Measurements from ENCODE around the gene ADAM12. TPM values are rescaled to one million over a fixed set of nuclear protein-coding genes. Genes with fewer than 3 reads are reported as not detected.
"Not testable (repeated sequence)": the region's sequence is repeated elsewhere in the genome, so short reads cannot be mapped to it uniquely, and the experiment has no call there.

The ADAM12 gene
- total and polyA plus RNA-seq, 5 experiments from 2014 or later: 0.49 TPM; not detected in 4

DNA sequence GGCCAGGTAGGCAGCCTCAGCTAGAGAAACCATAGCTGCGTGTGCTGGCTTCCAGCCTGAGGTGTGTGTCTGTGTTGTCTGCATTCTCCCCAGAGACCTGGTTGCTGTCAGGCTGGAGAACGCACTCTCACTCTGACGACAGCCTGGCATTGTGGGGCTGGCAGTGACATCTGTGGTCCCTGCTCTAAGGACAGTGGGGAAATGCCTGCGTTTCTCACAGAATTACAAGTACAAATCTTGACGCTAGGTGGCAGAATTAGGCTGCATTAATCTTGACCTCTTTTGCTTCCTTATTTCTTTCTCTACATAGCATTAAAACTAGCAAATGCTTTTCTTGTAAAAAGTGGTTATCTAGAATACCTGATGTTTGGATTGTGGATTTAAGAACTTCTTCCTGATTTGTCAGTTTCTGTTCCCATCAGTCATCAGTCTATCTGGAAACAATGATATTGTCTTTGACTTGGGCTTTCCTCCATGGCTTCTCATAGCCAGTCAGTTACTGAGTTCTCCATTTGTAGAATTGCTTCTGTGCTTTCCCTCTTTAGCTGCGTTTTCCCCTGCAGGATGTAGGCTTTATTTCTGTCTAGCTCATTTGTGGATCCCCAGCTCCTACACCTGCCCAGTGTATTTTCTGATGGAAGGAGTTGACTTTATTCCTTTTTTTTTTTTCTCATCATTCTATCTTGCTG lies 405.9 kb downstream of the ADAM12 start:
- Mint-ChIP-seq H3K9me3 (no peaks in the 10 kb centered on the region), H3K36me3 (no peaks in the 10 kb centered on the region), H3K4me3 (no peak overlapping the region), H3K27me3 (peaks cover 2 to 29% (median 7%) of the 10 kb centered on the region in 5 donors), H3K4me1 (peaks cover 0 to 2% (median 0%) of the 10 kb centered on the region in 4 donors), H3K27ac (no peak overlapping the region)
- no peak for ATAC-seq
- POLR2A ChIA-PET: no interaction called here
- DNase-seq: peak in 6 of 10 donors; percentile 4 to 28 (median 9)

DNA sequence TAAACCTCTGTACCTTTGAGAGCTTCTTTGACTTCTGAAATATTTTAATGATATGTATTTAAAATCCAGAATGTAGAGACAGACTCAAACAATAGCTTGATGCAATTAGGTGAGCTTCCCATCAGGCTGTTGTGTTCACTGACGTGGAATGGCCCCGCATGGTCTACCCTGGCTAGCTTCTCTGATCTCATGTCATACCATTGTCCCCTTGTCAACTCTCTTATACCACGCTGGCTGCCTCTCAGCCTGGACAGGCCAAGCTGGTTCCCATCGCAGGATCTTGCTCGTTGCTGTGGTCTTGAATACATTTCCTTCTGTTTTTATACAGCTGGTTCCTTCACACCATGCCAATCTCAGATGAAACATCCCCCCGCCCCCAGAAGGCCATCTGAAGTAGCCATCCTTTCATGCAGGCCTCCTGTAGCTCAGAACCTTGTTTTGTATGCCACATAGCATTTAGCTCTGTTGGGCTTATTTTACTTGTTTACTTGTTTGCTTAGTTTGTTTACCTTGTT lies 407.7 kb downstream of the ADAM12 start:
- Mint-ChIP-seq H3K27me3 (peaks cover 3 to 27% (median 11%) of the 10 kb centered on the region in 5 donors), H3K4me1 (peaks cover 0 to 2% (median 0%) of the 10 kb centered on the region in 4 donors), H3K9me3 (no peaks in the 10 kb centered on the region), H3K27ac (peak overlapping the region in 1 of 10 donors; percentile 15), H3K36me3 (no peaks in the 10 kb centered on the region), H3K4me3 (no peak overlapping the region)
- no peak for ATAC-seq
- no peak for DNase-seq
- POLR2A ChIA-PET: no interaction called here

GRCh38 chr10:125979976-125980375 lies 408.3 kb downstream of the ADAM12 start:
- peaks cover 0 to 2% (median 0%) of the 10 kb centered on the region in 4 donors for H3K4me1 Mint-ChIP-seq
- H3K27ac Mint-ChIP-seq: no peak overlapping the region
- DNase-seq (no peak), ATAC-seq (no peak)
- H3K27me3 Mint-ChIP-seq: peaks cover 3 to 30% (median 11%) of the 10 kb centered on the region in 5 donors
- H3K36me3 Mint-ChIP-seq: no peaks in the 10 kb centered on the region
- no peak overlapping the region for H3K4me3 Mint-ChIP-seq
- POLR2A ChIA-PET: no interaction called here
- no peaks in the 10 kb centered on the region for H3K9me3 Mint-ChIP-seq

DNA sequence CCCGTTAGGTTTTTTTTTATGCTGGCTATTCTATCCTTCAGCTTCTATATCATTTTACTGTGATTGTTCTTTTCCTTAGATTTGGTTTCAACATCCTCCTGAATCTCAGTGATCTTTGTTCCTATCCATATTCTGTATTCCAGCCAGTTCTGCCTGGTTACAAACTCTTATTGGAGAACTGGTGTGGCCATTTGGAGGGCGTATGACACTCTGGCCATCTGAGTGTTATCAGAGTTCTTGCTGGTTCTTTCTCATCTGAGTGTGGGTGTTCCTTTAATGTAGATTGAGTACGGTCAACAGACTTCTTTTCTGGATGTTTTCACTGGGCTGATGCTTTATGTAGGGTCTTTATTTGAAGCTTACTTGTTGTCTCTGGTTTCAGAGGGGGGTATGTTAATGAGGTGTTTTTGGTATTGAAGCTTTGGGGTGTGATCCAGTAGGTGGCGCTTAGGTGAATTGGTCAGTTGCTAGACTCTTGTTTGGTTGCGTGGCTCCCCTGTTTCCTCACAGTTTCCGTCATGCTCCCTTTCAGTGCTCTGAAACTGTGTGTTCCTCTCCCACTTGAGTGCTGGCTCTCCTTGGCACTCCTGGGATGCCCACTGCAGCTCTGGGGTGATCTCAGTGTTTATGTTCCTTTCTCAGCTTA lies 411.2 kb downstream of the ADAM12 start:
- no peak for DNase-seq
- no peaks in the 10 kb centered on the region for H3K4me1 Mint-ChIP-seq
- no peak for ATAC-seq
- no peak overlapping the region for H3K27ac Mint-ChIP-seq
- H3K4me3 Mint-ChIP-seq: no peak overlapping the region
- peaks cover 0 to 6% (median 2%) of the 10 kb centered on the region in 9 donors for H3K9me3 Mint-ChIP-seq
- peaks cover 3 to 21% (median 11%) of the 10 kb centered on the region in 5 donors for H3K27me3 Mint-ChIP-seq
- POLR2A ChIA-PET: no interaction called here
- no peaks in the 10 kb centered on the region for H3K36me3 Mint-ChIP-seq

GRCh38 chr10:125970077-125970630 lies 418.1 kb downstream of the ADAM12 start:
- H3K4me1 Mint-ChIP-seq, H3K36me3 Mint-ChIP-seq, DNase-seq, H3K27ac Mint-ChIP-seq, H3K27me3 Mint-ChIP-seq, H3K4me3 Mint-ChIP-seq, POLR2A ChIA-PET, ATAC-seq: not testable (repeated sequence)
- peaks cover 0 to 17% (median 5%) of the 10 kb centered on the region in 9 donors for H3K9me3 Mint-ChIP-seq

GRCh38 chr10:125967533-125967932 lies 420.7 kb downstream of the ADAM12 start:
- ATAC-seq: no peak
- H3K4me1 Mint-ChIP-seq: no peaks in the 10 kb centered on the region
- peaks cover 0 to 5% (median 0%) of the 10 kb centered on the region in 3 donors for H3K36me3 Mint-ChIP-seq
- peaks cover 0 to 8% (median 3%) of the 10 kb centered on the region in 5 donors for H3K27me3 Mint-ChIP-seq
- POLR2A ChIA-PET: no interaction called here
- H3K27ac Mint-ChIP-seq: no peak overlapping the region
- no peak for DNase-seq
- peaks cover 0 to 17% (median 4%) of the 10 kb centered on the region in 9 donors for H3K9me3 Mint-ChIP-seq
- no peak overlapping the region for H3K4me3 Mint-ChIP-seq

GRCh38 chr10:125964558-125964957 lies 423.7 kb downstream of the ADAM12 start:
- H3K4me3 Mint-ChIP-seq: no peak overlapping the region
- H3K9me3 Mint-ChIP-seq: no peaks in the 10 kb centered on the region
- no peaks in the 10 kb centered on the region for H3K36me3 Mint-ChIP-seq
- POLR2A ChIA-PET: no interaction called here
- no peak overlapping the region for H3K27ac Mint-ChIP-seq
- ATAC-seq (no peak), DNase-seq (no peak)
- H3K4me1 Mint-ChIP-seq: no peaks in the 10 kb centered on the region
- peaks cover 0 to 9% (median 3%) of the 10 kb centered on the region in 5 donors for H3K27me3 Mint-ChIP-seq
